Measurements from ENCODE around the gene ANGPTL7.
"Not testable (repeated sequence)": the region's sequence is repeated elsewhere in the genome, so short reads cannot be mapped to it uniquely, and the experiment has no call there.

GRCh38 chr1:11162752-11163151 lies 26.4 kb upstream of the ANGPTL7 start:
- TF ChIP-seq, protein P1, sequence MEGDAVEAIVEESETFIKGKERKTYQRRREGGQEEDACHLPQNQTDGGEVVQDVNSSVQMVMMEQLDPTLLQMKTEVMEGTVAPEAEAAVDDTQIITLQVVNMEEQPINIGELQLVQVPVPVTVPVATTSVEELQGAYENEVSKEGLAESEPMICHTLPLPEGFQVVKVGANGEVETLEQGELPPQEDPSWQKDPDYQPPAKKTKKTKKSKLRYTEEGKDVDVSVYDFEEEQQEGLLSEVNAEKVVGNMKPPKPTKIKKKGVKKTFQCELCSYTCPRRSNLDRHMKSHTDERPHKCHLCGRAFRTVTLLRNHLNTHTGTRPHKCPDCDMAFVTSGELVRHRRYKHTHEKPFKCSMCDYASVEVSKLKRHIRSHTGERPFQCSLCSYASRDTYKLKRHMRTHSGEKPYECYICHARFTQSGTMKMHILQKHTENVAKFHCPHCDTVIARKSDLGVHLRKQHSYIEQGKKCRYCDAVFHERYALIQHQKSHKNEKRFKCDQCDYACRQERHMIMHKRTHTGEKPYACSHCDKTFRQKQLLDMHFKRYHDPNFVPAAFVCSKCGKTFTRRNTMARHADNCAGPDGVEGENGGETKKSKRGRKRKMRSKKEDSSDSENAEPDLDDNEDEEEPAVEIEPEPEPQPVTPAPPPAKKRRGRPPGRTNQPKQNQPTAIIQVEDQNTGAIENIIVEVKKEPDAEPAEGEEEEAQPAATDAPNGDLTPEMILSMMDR (IDR thresholded peaks at IDR 0.05), result not testable (repeated sequence)
- not testable (repeated sequence) for TF ChIP-seq POLR2A (IDR thresholded peaks at IDR 0.05)
